Stimulated activated CD8-positive, alpha-beta memory T cell treated with anti-CD3 and anti-CD28 coated beads, Interleukin-7, amount 100 ng/mL, for 1 hour (primary cell): Measurements from ENCODE around the gene ERN2.
"Not testable (repeated sequence)": the region's sequence is repeated elsewhere in the genome, so short reads cannot be mapped to it uniquely, and the experiment has no call there.

Experiments used
- DNase-seq, 2 donors: peaks; one replicate each; pipeline ENCODE4 v3.0.0-alpha.2; 2020; ENCODE audit warnings: low read depth in 2 of 2

Gene ERN2

DNA sequence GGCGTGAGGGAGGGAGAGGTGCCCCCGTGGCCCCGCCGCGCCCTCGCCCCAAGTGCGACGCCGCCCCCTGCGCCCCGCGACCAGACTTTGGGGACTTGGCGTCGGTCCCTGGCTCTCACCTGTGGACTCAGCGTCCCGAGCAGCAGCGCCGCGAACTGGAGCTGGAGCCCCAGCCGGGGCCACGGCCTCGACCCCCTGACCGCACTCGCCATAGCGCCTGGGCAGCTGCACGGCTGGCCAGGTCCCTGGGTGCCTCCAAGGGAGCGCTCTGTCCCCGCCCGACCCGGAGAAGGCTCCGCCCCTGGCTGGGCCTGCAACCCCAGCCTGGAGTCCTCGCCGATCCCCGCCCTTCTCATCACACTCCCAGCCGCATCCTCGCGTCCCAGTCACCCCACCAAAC is at the start of gene ERN2:
Gene ERN2 (minus strand): TSS at position 247 of the 400 bp plus-strand sequence. CDS start 35 bp downstream, at position 212.
- DNase-seq = no peak

DNA sequence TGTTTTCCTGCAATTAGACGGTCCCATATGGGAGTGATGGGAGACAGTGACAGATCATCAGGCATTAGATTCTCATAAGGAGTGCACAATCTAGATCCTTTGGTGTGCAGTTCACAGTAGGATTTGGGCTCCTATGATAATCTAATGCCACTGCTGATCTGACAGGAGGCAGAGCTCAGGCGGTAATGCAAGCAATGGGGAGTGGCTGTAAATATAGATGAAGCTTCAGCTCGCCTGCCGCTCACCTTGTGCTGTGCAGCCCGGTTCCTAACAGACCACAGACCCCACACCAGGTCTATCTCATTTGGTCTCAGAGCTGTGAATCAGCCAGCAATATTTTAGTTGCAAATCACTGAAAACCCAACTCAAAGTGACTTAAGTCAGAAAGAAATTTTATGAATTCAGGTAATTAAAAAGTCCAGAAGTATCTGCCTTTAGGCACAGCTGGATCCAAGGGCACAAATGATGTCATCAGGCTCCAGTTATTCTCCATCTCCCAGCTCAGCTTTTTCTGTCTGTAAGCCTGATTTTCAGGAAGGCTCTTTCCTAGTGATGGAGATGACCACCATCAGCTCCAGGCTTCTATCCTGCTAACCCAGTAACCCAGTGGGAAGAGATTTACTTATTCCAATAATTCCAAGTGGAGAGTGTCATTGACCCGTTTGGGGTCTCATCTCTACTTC is 45.1 kb upstream of the ERN2 start:
- DNase-seq = no peak

DNA sequence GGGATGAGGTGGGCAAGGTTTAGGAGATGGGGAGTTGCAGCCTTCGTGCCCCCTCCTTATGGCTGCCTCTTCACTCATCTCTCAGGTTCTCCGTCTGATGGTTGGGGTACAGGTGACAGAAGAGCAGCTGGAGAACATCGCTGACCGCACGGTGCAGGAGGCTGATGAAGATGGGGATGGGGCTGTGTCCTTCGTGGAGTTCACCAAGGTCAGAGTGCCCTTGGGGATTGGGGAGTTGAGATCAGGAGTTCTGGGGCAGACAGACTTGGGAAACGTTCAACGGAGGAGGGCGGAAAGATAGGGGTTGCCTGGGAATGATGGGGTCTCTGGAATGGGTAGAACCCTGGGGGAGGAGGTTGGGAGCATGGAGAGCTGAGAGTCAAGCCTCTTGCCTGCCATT is 44.1 kb upstream of the ERN2 start:
- DNase-seq = no peak

DNA sequence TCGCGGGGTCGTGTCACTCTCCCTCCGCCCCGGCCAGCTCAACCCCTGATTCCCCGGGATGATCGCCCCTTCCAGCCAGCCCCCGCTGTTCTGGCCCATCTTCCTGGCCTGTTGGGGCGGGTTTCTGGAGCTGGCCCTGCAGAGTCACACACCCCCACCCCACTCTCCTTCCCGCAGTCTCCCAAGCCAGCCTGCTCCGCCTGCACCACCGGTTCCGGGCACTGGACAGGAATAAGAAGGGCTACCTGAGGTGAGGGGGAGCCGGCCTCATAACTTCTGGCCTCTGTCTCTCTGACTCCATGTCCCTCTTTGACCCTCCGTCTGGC is 42.4 kb upstream of the ERN2 start:
- DNase-seq = no peak

DNA sequence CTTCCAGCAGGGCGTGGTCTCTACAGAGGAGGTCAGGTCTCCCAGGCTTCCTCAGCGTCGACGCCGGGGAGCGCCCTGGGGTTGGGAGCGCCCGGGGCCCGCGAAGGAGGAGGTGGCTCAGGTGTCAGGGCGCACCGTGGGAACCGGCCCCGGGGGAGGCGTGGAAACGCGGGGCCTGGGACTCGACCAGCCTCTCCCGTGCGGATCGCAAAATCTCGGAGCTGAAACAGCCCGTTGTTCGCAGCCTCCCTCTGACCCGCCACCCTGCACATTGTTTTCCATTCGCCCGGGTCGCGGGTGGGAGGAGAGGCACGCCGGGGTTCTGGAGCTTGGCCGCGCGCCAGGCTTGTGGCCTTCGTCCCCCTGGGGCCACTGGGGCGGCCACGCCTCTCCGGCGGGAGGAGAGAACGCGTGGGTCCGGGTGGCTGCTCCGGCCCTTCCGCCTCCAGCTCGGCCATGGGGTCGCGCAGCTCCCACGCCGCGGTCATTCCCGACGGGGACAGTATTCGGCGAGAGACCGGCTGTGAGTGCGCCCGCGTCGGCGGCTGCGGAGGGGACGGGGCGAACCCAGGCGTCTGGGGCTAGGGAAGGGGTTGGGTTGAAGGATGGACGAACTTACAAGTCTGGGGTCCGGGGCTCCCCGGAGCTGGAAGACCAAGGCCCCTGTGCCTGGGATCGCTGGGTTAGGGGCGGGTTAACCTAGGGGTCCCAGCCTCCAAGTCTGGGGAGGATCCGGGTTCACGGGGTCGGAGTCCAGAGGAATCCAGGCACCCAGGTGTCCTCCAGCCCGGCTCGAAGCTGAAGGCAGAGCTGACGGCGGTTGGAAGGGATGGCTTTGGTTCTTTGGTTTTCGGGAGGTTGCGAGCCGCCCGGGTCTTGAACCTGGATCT is 41.8 kb upstream of the ERN2 start, which contains the start of gene CHP2:
Gene CHP2 (plus strand): TSS at position 433 of the 890 bp plus-strand sequence. CDS start 24 bp downstream, at position 457.
- DNase-seq = no peak

DNA sequence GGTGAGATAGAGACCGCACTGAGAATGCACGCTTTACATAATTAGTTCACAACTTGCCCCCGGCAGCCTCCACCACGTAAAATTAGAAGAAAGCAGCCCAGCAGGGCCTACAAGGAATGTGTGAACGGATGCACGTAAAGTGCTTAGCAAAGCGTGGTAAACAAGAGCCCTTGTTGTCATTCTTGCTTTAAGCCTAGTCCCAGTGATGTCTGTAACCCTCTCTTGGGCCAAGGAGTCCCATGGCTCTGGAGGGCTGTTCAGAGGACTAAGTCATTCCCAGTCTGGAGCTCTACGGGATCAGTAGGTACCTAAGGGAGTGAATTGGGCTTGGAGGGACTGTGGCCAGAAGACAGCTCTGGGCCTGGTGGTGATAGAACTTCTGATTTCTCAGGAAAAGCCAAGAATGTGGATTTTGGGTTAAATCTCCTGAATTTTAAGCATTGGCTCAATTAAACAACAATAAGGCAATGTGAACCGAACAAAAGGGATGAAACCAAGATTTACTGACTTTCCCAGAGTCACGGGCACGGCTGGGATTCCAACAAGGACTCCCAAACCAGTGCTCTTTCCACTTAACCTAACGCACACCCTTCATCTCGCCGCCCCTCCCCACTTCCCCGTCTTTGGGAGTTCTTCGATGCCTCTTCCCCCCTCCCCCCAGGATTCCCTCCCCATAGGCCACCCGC is 41.0 kb upstream of the ERN2 start:
- no peak for DNase-seq

DNA sequence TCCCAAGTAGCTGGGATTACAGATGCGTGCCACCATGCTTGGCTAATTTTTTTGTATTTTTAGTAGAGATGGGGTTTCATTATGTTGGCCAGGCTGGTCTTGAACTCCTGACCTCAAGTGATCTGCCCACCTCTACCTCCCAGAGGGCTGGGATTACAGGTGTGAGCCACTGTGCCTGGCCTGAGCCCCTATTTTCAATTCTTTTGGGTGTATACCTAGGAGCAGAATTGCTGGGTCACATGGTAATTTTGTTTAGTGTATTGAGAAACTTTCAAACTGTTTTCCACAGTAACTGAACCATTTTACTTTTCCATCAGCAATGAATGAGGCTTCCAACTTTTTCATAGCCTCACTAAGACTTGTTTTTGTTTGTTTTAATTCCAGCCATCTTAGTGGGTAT is 38.0 kb upstream of the ERN2 start:
- not testable (repeated sequence) for DNase-seq

DNA sequence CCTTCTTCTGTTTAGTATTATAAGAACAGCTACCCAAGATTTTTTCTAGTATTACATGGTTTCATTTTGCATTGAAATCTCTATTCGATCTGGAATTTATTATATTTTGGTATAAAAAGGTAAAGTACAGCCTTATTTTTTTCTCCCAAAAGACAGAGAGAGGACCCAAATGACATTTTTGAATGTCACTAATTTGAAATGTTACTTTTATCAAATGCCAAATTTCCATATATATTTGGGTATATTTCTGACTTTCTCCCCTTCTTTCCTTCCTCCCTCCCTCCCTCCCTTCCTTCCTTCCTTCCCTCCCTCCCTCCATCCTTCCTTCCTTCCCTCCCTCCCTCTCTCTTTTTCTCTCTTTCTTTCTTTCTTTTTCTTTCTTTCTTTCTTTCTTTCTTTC is 35.6 kb upstream of the ERN2 start:
- DNase-seq = no peak

DNA sequence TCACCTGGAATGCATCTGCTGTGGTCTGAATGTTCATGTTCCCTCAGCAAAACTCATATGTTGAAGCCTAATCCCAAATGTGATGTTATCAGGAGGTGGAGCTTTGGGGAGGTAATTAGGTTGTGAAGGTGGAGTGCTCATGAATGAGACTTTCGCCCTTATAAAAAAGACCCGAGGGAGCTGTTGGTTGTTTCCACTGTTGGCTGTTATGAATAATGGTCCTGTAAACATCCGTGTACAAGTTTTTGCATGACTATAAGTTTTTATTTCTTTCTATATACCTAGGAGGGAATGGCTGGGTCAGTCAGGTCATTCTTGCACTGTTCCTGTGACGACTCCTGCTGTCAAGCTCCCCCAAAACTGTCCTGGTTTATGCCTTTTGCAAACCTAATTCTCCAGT is 32.2 kb upstream of the ERN2 start:
- DNase-seq = no peak

DNA sequence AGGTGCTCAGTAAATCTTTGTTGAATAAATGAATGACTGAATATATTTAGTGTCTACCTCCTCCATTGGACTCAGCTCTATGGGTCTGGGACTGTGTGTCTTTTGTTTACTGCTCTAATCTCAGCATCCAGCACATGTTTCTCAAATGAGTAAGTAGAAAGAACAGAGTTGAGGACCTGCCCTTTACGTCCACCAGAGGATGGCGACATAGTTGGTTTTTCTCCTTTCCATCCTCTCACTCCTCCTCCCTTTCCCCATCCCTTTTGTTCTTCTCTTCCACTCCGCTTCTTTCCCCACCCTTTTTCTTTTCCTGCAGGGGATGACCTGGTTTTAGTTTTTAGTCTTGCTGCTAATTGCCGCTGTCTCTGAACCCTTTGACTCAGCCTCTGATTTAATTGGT is 29.7 kb upstream of the ERN2 start:
- no peak for DNase-seq

DNA sequence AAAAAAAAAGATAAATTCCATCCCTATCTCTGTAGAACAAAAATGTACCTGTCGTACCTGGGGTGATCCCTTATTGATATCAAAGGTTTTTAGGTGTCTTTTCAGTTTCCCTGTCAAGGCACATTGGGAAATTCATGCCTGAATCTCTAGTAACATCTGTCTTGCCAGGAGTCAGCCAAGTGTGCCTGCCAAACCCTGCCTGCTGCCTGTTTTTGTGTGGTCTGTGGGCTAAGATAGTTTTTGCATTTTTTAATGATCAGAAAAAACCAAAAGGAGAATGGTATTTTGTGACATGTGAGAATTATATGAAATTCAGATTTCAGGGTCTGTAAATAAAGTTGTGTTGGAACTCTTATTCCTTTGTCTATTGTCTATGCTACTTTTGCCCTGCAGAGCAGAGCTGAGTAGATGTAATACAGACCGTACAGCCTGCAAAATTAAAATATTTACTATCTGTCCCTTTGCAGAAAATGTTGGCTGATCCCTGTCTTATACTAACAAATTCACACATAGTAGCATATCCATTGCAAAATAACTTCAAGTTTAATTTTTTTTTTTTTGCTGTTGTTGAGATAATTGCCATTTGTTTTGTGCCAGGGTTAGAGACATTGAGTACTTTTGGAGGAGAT is 28.8 kb upstream of the ERN2 start:
- no peak for DNase-seq

DNA sequence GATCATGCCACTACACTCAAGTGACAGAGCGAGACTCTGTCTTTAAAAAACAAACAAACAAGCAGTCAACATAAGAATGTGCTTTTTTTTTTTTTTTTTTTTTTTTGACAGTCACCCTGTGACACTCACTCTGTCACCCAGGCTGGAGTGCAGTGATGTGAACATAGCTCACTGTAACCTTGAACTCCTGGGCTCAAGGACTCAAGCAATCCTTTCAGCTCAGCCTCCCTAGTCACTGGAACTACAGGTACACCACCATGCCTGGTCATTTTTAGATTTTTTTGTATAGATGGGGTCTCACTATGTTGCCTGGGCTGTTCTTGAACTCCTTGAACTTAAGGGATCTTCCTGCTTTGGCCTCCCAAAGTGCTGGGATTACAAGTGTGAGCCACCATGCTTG is 26.5 kb upstream of the ERN2 start:
- DNase-seq = no peak

DNA sequence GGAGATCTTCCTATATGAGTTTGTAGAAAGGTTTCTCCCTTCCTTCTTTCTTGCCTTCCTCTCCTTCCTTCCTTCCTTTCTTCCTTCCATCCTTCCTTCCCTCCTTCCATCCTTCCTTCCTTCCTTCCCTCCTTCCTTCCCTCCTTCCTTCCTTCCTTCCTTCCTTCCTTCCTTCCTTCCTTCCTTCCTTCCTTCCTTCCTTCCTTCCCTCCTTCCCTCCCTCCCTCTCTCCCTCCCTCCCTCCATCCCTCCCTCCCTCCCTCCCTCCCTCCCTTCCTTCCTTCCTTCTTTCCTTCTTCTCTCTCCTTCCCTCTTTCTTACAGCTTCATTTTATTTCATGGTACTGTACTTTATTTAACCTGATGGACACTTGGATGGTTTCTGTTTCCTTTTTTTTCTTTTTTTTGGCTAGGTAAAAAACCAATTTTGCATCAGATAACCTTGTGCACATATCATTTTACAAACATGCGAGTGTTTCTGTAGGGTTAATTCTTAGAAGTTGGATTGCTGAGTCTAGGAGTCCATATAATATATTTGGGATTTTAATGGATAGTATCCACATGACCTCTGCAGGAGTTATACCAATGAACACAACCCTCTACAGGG is 24.5 kb upstream of the ERN2 start:
- not testable (repeated sequence) for DNase-seq

DNA sequence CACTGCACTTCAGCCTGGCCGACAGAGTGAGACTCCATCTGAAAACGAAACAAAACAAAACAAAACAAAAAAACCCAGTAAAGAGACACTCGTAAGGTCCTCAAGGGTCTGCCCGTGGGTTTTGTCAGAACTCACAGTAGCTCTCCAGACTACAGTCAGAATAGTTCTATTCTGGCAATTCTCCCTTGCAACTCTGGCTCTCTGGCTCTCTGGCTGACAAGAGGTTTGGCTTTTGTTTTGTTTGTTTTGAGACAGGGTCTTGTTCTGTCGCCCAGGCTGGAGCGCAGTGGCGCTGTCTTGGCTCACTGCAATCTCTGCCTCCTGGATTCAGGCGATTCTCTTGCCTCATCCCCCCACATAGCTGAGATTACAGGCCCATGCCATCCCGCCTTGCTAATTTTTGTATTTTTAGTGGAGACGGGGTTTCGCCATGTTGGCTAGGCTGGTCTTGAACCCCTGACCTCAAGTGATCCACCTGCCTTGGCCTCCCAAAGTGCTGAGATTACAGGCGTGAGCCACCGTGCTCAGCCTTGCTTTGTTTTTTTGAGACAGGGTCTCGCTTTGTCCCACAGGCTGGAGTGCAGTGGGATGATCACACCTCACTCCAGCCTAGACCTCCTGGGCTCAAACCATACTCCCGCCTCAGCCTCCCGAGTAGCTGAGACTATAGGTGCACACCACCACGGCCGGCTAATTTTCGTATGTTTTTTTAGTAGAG is 21.3 kb upstream of the ERN2 start:
- DNase-seq = no peak

DNA sequence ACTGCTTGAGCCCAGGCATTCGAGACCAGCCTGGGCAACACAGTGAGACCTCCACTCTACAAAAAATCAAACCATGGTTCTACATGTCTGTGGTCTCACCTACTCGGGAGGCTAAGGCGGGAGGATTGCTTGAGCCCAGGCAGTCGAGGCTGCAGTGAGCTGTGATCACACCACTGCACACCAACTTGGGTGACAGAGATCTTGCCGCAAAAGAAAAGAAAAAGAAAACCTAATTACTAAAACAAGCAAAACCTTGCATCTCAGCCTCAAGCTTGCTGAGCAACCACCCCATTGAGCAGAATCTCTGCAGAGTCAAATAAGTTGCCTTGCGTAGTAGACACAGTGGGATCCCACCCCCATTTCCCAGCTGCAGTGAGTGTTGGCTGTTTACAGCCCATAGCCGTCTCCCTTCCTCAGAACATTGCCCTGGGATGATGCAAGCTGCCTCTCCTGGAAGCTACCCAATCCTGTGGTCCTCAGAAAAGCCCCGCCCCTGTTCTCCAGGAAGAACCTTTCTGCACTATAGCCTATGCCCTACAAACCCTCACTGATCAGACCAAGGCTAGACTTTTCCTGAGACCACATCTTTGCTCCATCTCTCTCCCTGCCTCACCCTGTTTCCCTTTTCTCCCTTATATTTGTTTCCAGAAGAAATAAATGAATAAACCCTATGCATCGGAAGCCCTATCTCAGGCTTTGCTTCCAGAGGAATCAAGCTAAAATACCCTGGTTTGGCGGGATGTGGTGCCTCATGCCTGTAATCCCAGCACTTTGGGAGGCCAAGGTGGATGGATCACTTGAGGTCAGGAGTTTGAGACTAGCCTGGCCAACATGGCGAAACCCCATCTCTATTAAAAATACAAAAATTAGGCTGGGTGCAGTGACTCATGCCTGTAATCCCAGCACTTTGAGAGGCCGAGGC is 16.7 kb upstream of the ERN2 start:
- DNase-seq = no peak

DNA sequence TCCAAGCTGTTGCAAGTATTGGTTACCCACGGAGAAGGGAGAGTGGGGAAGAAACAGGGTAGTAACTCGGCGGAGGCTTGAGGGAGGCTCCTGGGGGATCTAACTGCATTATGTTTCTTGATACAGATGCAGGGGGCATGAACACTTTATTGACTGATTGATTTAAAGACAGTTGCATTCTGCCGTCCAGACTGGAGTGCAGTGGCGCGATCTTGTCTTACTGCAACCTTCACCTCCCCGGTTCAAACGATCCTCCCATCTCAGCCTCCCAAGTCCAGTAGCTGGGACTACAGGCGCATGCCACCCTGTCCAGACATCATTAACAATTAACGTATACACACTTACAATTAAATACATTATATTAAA is 15.1 kb upstream of the ERN2 start:
- no peak for DNase-seq

DNA sequence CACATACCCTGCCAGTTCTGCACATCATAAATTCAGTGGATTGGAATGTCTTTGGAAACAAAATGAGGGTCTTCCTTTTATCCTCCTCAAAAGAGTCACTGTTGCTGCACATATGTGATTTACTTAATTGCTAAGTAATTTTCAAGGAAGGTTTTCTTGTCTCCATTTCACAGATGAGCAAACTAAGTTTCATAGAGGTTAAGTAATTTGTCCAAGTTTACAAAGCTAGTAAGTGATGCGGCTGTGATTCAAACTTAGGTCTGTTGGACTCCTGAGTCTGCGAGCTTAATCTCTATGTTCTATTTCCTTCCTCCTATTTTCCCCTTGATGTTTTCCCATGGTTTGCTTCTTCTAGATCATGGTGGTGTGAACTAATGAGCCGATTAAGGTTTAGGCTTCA is 13.7 kb upstream of the ERN2 start:
- no peak for DNase-seq

DNA sequence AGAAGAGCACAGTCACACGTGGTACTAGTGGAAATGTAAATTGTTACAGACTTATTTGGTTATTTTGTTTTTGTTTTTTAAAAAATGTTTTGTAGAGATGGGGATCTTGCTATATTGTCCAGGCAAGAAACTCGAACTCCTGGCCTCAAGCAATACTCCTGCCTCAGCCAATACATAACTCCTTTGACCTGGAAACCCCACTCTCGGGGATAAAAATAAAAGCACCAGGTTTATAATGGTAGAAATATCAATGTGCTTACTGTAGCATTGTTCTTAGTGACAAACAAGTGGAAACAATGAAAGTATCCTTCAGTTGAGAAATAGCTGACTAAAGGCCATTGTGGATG is 11.7 kb upstream of the ERN2 start:
- no peak for DNase-seq

DNA sequence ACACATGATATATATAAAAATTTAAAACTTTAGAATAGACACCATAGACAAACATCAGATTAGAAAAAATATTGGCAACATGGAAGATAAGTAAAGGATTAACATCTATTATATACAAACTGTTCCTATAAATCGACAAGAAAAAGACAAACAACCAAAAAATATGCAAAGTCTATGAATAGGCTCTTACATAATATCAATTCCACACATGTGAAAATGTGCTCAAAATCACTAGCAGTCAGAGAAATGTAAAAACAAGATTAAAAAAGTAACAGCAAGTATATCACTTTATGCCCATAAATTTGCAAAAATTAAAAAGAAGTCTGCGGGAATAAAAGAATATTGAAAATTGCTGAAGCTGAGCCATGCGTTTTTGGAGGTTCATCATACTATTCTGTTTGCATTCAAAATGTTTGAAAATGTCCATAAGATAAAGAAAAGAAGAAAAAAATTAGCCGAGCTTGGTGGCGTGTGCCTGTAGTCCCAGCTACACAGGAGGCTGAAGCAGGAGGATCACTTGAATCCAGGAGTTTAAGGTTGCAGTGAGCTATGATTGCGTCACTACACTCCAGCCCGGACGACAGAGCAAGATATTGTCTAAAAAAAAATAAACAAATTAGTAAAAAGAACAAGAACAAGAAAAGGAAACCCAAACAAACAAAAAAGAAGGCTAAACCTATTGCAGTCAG is 11.2 kb upstream of the ERN2 start:
- no peak for DNase-seq
